CD8-positive, alpha-beta memory T cell (primary cell): Measurements from ENCODE around the gene MARK4. TPM values are rescaled to one million over a fixed set of nuclear protein-coding genes. Genes with fewer than 3 reads are reported as not detected.

ENCODE experiments used
- CTCF ChIA-PET: fragments of 350-600 bp; sonication (Branson Sonifier 250); formaldehyde crosslinking; loops from one replicate; lab custom pipeline; 2021; ENCODE audit warnings: antibody characterized with exemption; lab: Charles Lee
- POLR2A ChIA-PET: fragments of 350-600 bp; sonication (Branson Sonifier 250); formaldehyde crosslinking; loops from one replicate; lab custom pipeline; 2021; ENCODE audit warnings: antibody characterized with exemption; lab: Charles Lee
- DNase-seq, 5 donors: peaks; one replicate each; pipeline versions ENCODE4 v3.0.0 to v3.0.0-alpha.2; 2020 to 2022; ENCODE audit warnings: mixed read lengths in 1 of 5
- H3K27ac ChIP-seq: one replicate; pipeline ENCODE4 v1.7.0; 2013; ENCODE audit warnings: low read depth, mild to moderate bottlenecking, low read length, moderate library complexity
- H3K27me3 ChIP-seq: 2 replicates; pipeline ENCODE4 v1.7.0; 2013; ENCODE audit warnings: low read length, mild to moderate bottlenecking; ENCODE audit not compliant: insufficient read depth, poor library complexity, severe bottlenecking
- H3K36me3 ChIP-seq: 2 replicates; pipeline ENCODE4 v1.7.0; 2013; ENCODE audit warnings: mild to moderate bottlenecking, low read length, moderate library complexity; ENCODE audit not compliant: insufficient read depth
- H3K4me1 ChIP-seq: 2 replicates; pipeline ENCODE4 v1.7.0; 2013; ENCODE audit warnings: mild to moderate bottlenecking, low read length, moderate library complexity; ENCODE audit not compliant: insufficient read depth
- H3K4me3 ChIP-seq: 2 replicates; pipeline ENCODE4 v1.7.0; 2013; ENCODE audit warnings: mild to moderate bottlenecking, low read length
- H3K9me3 ChIP-seq: 2 replicates; pipeline ENCODE4 v1.7.0; 2013; ENCODE audit warnings: mild to moderate bottlenecking, low read length
- H3K27ac Mint-ChIP-seq, 8 donors: one replicate each; pipeline ENCODE4 v1.8.0; 2020 to 2021; ENCODE audit warnings: mixed read lengths in 8 of 8, mild to moderate bottlenecking in 6 of 8, inconsistent platforms in 3 of 8, moderate library complexity in 3 of 8
- H3K27me3 Mint-ChIP-seq, 2 donors: one replicate each; pipeline ENCODE4 v1.8.0; 2020 to 2021; ENCODE audit warnings: mixed read lengths in 2 of 2, mild to moderate bottlenecking in 1 of 2, moderate library complexity in 1 of 2
- H3K36me3 Mint-ChIP-seq, 3 donors: one replicate each; pipeline ENCODE4 v1.8.0; 2020 to 2021; ENCODE audit warnings: mixed read lengths in 3 of 3, inconsistent platforms in 1 of 3, mild to moderate bottlenecking in 1 of 3
- H3K4me1 Mint-ChIP-seq, 3 donors: one replicate each; pipeline ENCODE4 v1.8.0; 2020 to 2021; ENCODE audit warnings: mixed read lengths in 3 of 3, inconsistent platforms in 1 of 3, mild to moderate bottlenecking in 1 of 3
- H3K4me3 Mint-ChIP-seq, 7 donors: one replicate each; pipeline ENCODE4 v1.8.0; 2020 to 2021; ENCODE audit warnings: mixed read lengths in 7 of 7, mild to moderate bottlenecking in 6 of 7, moderate library complexity in 4 of 7, inconsistent platforms in 2 of 7
- H3K9me3 Mint-ChIP-seq, 5 donors: one replicate each; pipeline ENCODE4 v1.8.0; 2020 to 2022; ENCODE audit warnings: mixed read lengths in 5 of 5, mild to moderate bottlenecking in 3 of 5, moderate library complexity in 2 of 5, inconsistent platforms in 1 of 5
- polyA plus RNA-seq: library from polyadenylated mRNA; unstranded; fragments of 300-500 nt; fragmentation: Illumina TruSeq; gene quantifications from one replicate; pipeline ENCODE4 v1.2.3, GENCODE V29; 2021
- total RNA-seq, 2 experiments: library from RNA; stranded (reverse); gene quantifications; one replicate each; pipeline ENCODE4 v1.2.3, GENCODE V29; 2021

The MARK4 gene
- total and polyA plus RNA-seq, 3 experiments from 2014 or later = 2.6 to 21.2 (median 20.2) TPM

- Mint-ChIP-seq H3K27me3 (no peaks in the 10 kb centered on the region), H3K36me3 (peaks cover 6 to 68% (median 17%) of the 10 kb centered on the region in 3 donors), H3K9me3 (no peaks in the 10 kb centered on the region), H3K27ac (peak overlapping the region in 1 of 8 donors; percentile 38), H3K4me3 (no peak overlapping the region), H3K4me1 (no peaks in the 10 kb centered on the region)
- DNase-seq = no peak
- H3K4me1 ChIP-seq = no peaks in the 10 kb centered on the region
- no peaks in the 10 kb centered on the region for H3K27me3 ChIP-seq
- ChIA-PET CTCF (no interaction called here), POLR2A (no interaction called here)
- H3K9me3 ChIP-seq = no peaks in the 10 kb centered on the region
- H3K4me3 ChIP-seq = no peak overlapping the region
- H3K27ac ChIP-seq = no peak overlapping the region
- no peaks in the 10 kb centered on the region for H3K36me3 ChIP-seq
Observed at GRCh38 chr19:45279587-45280192, 28.6 kb downstream of the MARK4 start.

GRCh38 chr19:45280471-45280961 lies 29.4 kb downstream of the MARK4 start:
- no peaks in the 10 kb centered on the region for H3K4me1 ChIP-seq
- Mint-ChIP-seq H3K27ac (no peak overlapping the region), H3K4me1 (no peaks in the 10 kb centered on the region), H3K9me3 (no peaks in the 10 kb centered on the region), H3K27me3 (no peaks in the 10 kb centered on the region), H3K4me3 (no peak overlapping the region), H3K36me3 (peaks cover 10 to 64% (median 17%) of the 10 kb centered on the region in 3 donors)
- POLR2A ChIA-PET = no interaction called here
- CTCF ChIA-PET = no interaction called here
- DNase-seq = no peak
- no peak overlapping the region for H3K27ac ChIP-seq
- H3K9me3 ChIP-seq = no peaks in the 10 kb centered on the region
- H3K27me3 ChIP-seq = no peaks in the 10 kb centered on the region
- no peak overlapping the region for H3K4me3 ChIP-seq
- H3K36me3 ChIP-seq = no peaks in the 10 kb centered on the region

GRCh38 chr19:45283443-45284033 lies 32.5 kb downstream of the MARK4 start:
- H3K4me3 Mint-ChIP-seq = no peak overlapping the region
- no peak overlapping the region for H3K27ac Mint-ChIP-seq
- no peaks in the 10 kb centered on the region for H3K9me3 Mint-ChIP-seq
- no peaks in the 10 kb centered on the region for H3K4me1 Mint-ChIP-seq
- Histone ChIP-seq H3K36me3 (no peaks in the 10 kb centered on the region), H3K27ac (no peak overlapping the region), H3K4me1 (no peaks in the 10 kb centered on the region), H3K4me3 (no peak overlapping the region), H3K27me3 (no peaks in the 10 kb centered on the region), H3K9me3 (no peaks in the 10 kb centered on the region)
- no peak for DNase-seq
- ChIA-PET POLR2A (no interaction called here), CTCF (no interaction called here)
- H3K36me3 Mint-ChIP-seq = peaks cover 17 to 60% (median 22%) of the 10 kb centered on the region in 3 donors
- no peaks in the 10 kb centered on the region for H3K27me3 Mint-ChIP-seq

- Mint-ChIP-seq H3K4me3 (no peak overlapping the region), H3K9me3 (peaks cover 0 to 4% (median 0%) of the 10 kb centered on the region in 5 donors), H3K4me1 (no peaks in the 10 kb centered on the region), H3K27ac (no peak overlapping the region), H3K27me3 (peaks cover 0 to 2% of the 10 kb centered on the region in 2 donors), H3K36me3 (peaks cover 27 to 69% (median 30%) of the 10 kb centered on the region in 3 donors)
- no peak overlapping the region for H3K4me3 ChIP-seq
- DNase-seq = no peak
- no peaks in the 10 kb centered on the region for H3K9me3 ChIP-seq
- POLR2A ChIA-PET = no interaction called here
- H3K27me3 ChIP-seq = no peaks in the 10 kb centered on the region
- H3K27ac ChIP-seq = no peak overlapping the region
- CTCF ChIA-PET = no interaction called here
- H3K4me1 ChIP-seq = no peaks in the 10 kb centered on the region
- peaks cover 16% of the 10 kb centered on the region for H3K36me3 ChIP-seq
Observed at GRCh38 chr19:45290381-45290931, 39.4 kb downstream of the MARK4 start.

GRCh38 chr19:45291834-45292233 lies 40.8 kb downstream of the MARK4 start:
- no peaks in the 10 kb centered on the region for H3K9me3 ChIP-seq
- CTCF ChIA-PET = no interaction called here
- peaks cover 16% of the 10 kb centered on the region for H3K36me3 ChIP-seq
- H3K4me3 Mint-ChIP-seq = no peak overlapping the region
- POLR2A ChIA-PET = no interaction called here
- no peak overlapping the region for H3K27ac ChIP-seq
- H3K27ac Mint-ChIP-seq = no peak overlapping the region
- H3K36me3 Mint-ChIP-seq = peaks cover 24 to 69% (median 26%) of the 10 kb centered on the region in 3 donors
- H3K4me3 ChIP-seq = no peak overlapping the region
- no peaks in the 10 kb centered on the region for H3K27me3 ChIP-seq
- H3K27me3 Mint-ChIP-seq = peaks cover 0 to 2% of the 10 kb centered on the region in 2 donors
- no peaks in the 10 kb centered on the region for H3K4me1 Mint-ChIP-seq
- H3K4me1 ChIP-seq = no peaks in the 10 kb centered on the region
- no peak for DNase-seq
- peaks cover 0 to 4% (median 0%) of the 10 kb centered on the region in 5 donors for H3K9me3 Mint-ChIP-seq

GRCh38 chr19:45293682-45294081 lies 42.6 kb downstream of the MARK4 start:
- Histone ChIP-seq H3K27me3 (no peaks in the 10 kb centered on the region), H3K4me1 (no peaks in the 10 kb centered on the region), H3K4me3 (no peak overlapping the region), H3K9me3 (no peaks in the 10 kb centered on the region), H3K27ac (no peak overlapping the region), H3K36me3 (peaks cover 16% of the 10 kb centered on the region)
- Mint-ChIP-seq H3K36me3 (peaks cover 25 to 74% (median 26%) of the 10 kb centered on the region in 3 donors), H3K27ac (no peak overlapping the region), H3K27me3 (peaks cover 0 to 2% of the 10 kb centered on the region in 2 donors), H3K9me3 (peaks cover 0 to 4% (median 0%) of the 10 kb centered on the region in 5 donors), H3K4me3 (no peak overlapping the region), H3K4me1 (no peaks in the 10 kb centered on the region)
- CTCF ChIA-PET = no interaction called here
- POLR2A ChIA-PET = no interaction called here
- DNase-seq = no peak

GRCh38 chr19:45294291-45295029 lies 43.4 kb downstream of the MARK4 start:
- Mint-ChIP-seq H3K4me1 (no peaks in the 10 kb centered on the region), H3K27ac (peak overlapping the region in 1 of 8 donors; percentile 70), H3K36me3 (peaks cover 25 to 77% (median 27%) of the 10 kb centered on the region in 3 donors), H3K4me3 (no peak overlapping the region), H3K27me3 (peaks cover 0 to 2% of the 10 kb centered on the region in 2 donors), H3K9me3 (peaks cover 0 to 4% (median 0%) of the 10 kb centered on the region in 5 donors)
- no peaks in the 10 kb centered on the region for H3K4me1 ChIP-seq
- no peak overlapping the region for H3K4me3 ChIP-seq
- POLR2A ChIA-PET = no interaction called here
- H3K9me3 ChIP-seq = no peaks in the 10 kb centered on the region
- peaks cover 16% of the 10 kb centered on the region for H3K36me3 ChIP-seq
- CTCF ChIA-PET = no interaction called here
- no peak for DNase-seq
- no peaks in the 10 kb centered on the region for H3K27me3 ChIP-seq
- H3K27ac ChIP-seq = no peak overlapping the region
